ENCODE measurements around the gene SULF2. TPM values are rescaled to one million over a fixed set of nuclear protein-coding genes. Genes with fewer than 3 reads are reported as not detected.

The SULF2 gene
- total RNA-seq, 2 donors from 2014 or later: 75.7 to 146 TPM

GRCh38 chr20:47723322-47723721 lies 62.0 kb downstream of the SULF2 start:
- Mint-ChIP-seq H3K4me3 (no peak overlapping the region), H3K27me3 (ENCODE audit: insufficient read depth) (no peaks in the 10 kb centered on the region), H3K4me1 (peaks cover 11% of the 10 kb centered on the region), H3K27ac (no peak overlapping the region), H3K36me3 (ENCODE audit: low read depth) (peaks cover 43% of the 10 kb centered on the region), H3K9me3 (peaks cover 15% of the 10 kb centered on the region)
- Histone ChIP-seq H3K4me3 (ENCODE audit: low read length) (no peak overlapping the region), H3K9me3 (ENCODE audit: control insufficient read depth, low read length) (peaks cover 16% of the 10 kb centered on the region), H3K36me3 (ENCODE audit: control insufficient read depth, insufficient read depth, low read length) (peaks cover 51% of the 10 kb centered on the region), H3K9ac (ENCODE audit: extremely low read depth, low read length, poor library complexity, severe bottlenecking) (no peak overlapping the region), H3K27me3 (ENCODE audit: control insufficient read depth, insufficient read depth, low read length, poor library complexity, severe bottlenecking) (no peaks in the 10 kb centered on the region), H3K27ac (ENCODE audit: low read depth, low read length) (no peak overlapping the region), H3K4me1 (ENCODE audit: control insufficient read depth, insufficient read depth, low read length) (peaks cover 7% of the 10 kb centered on the region)
- WGBS, 2 experiments (ENCODE audit: insufficient coverage in 1 of 2, insufficient read length in 1 of 2): 97 to 98% methylated on average over 10 to 11 of the region's 11 CpGs
- no peak for TF ChIP-seq CTCF (conservative IDR thresholded peaks at IDR 0.05)
- DNase-seq: no peak

GRCh38 chr20:47720636-47721427 lies 64.4 kb downstream of the SULF2 start:
- Mint-ChIP-seq H3K27ac (peak overlapping the region; percentile 5), H3K27me3 (ENCODE audit: insufficient read depth) (no peaks in the 10 kb centered on the region), H3K4me1 (peaks cover 11% of the 10 kb centered on the region), H3K9me3 (peaks cover 15% of the 10 kb centered on the region), H3K36me3 (ENCODE audit: low read depth) (peaks cover 42% of the 10 kb centered on the region), H3K4me3 (no peak overlapping the region)
- Histone ChIP-seq H3K36me3 (ENCODE audit: control insufficient read depth, insufficient read depth, low read length) (peaks cover 57% of the 10 kb centered on the region), H3K9ac (ENCODE audit: extremely low read depth, low read length, poor library complexity, severe bottlenecking) (no peak overlapping the region), H3K27me3 (ENCODE audit: control insufficient read depth, insufficient read depth, low read length, poor library complexity, severe bottlenecking) (no peaks in the 10 kb centered on the region), H3K4me3 (ENCODE audit: low read length) (no peak overlapping the region), H3K4me1 (ENCODE audit: control insufficient read depth, insufficient read depth, low read length) (peaks cover 7% of the 10 kb centered on the region), H3K9me3 (ENCODE audit: control insufficient read depth, low read length) (peaks cover 16% of the 10 kb centered on the region), H3K27ac (ENCODE audit: low read depth, low read length) (peak overlapping the region; percentile 16)
- 69 to 72% methylated on average over 4 to 7 of the region's 7 CpGs for WGBS, 2 experiments (ENCODE audit: insufficient coverage in 1 of 2, insufficient read length in 1 of 2)
- DNase-seq: peak; percentile 62
- TF ChIP-seq CTCF (conservative IDR thresholded peaks at IDR 0.05): no peak

GRCh38 chr20:47719625-47720024 lies 65.7 kb downstream of the SULF2 start:
- peaks cover 46% of the 10 kb centered on the region for H3K36me3 Mint-ChIP-seq (ENCODE audit: low read depth)
- H3K4me1 ChIP-seq (ENCODE audit: control insufficient read depth, insufficient read depth, low read length): peaks cover 7% of the 10 kb centered on the region
- no peak overlapping the region for H3K27ac ChIP-seq (ENCODE audit: low read depth, low read length)
- no peak overlapping the region for H3K9ac ChIP-seq (ENCODE audit: extremely low read depth, low read length, poor library complexity, severe bottlenecking)
- 93 to 100% methylated on average over 1 to 2 of the region's 2 CpGs for WGBS, 2 experiments (ENCODE audit: insufficient coverage in 1 of 2, insufficient read length in 1 of 2)
- no peak for TF ChIP-seq CTCF (conservative IDR thresholded peaks at IDR 0.05)
- H3K36me3 ChIP-seq (ENCODE audit: control insufficient read depth, insufficient read depth, low read length): peaks cover 55% of the 10 kb centered on the region
- no peak overlapping the region for H3K27ac Mint-ChIP-seq
- peaks cover 9% of the 10 kb centered on the region for H3K4me1 Mint-ChIP-seq
- no peak overlapping the region for H3K4me3 Mint-ChIP-seq
- DNase-seq: no peak
- no peak overlapping the region for H3K4me3 ChIP-seq (ENCODE audit: low read length)
- H3K9me3 Mint-ChIP-seq: peaks cover 15% of the 10 kb centered on the region
- H3K9me3 ChIP-seq (ENCODE audit: control insufficient read depth, low read length): peaks cover 14% of the 10 kb centered on the region
- H3K27me3 Mint-ChIP-seq (ENCODE audit: insufficient read depth): no peaks in the 10 kb centered on the region
- H3K27me3 ChIP-seq (ENCODE audit: control insufficient read depth, insufficient read depth, low read length, poor library complexity, severe bottlenecking): no peaks in the 10 kb centered on the region

Measured in endodermal cell (in vitro differentiated cells).